Measurements from ENCODE around the gene COX8A.

Gene COX8A

GRCh38 chr11:64021757-64022093 is 47.3 kb downstream of the COX8A start:
- no peak for DNase-seq (ENCODE audit: low spot score)

- DNase-seq (ENCODE audit: low spot score) = no peak
These were observed 47.8 kb downstream of the COX8A start for GRCh38 chr11:64022125-64022784.

GRCh38 chr11:64023712-64024710 is 49.6 kb downstream of the COX8A start:
- no peak for DNase-seq (ENCODE audit: low spot score)

- no peak for DNase-seq (ENCODE audit: low spot score)
These were observed 50.8 kb downstream of the COX8A start for GRCh38 chr11:64025205-64025604.
